ENCODE measurements around the gene NUP93.
"Not testable (repeated sequence)": the region's sequence is repeated elsewhere in the genome, so short reads cannot be mapped to it uniquely, and the experiment has no call there.

Gene NUP93

GRCh38 chr16:56880176-56880575 lies 150.2 kb downstream of the NUP93 start:
- H3K4me3 ChIP-seq (ENCODE audit: low read depth, low read length): no peak overlapping the region
- TF ChIP-seq, protein P1, sequence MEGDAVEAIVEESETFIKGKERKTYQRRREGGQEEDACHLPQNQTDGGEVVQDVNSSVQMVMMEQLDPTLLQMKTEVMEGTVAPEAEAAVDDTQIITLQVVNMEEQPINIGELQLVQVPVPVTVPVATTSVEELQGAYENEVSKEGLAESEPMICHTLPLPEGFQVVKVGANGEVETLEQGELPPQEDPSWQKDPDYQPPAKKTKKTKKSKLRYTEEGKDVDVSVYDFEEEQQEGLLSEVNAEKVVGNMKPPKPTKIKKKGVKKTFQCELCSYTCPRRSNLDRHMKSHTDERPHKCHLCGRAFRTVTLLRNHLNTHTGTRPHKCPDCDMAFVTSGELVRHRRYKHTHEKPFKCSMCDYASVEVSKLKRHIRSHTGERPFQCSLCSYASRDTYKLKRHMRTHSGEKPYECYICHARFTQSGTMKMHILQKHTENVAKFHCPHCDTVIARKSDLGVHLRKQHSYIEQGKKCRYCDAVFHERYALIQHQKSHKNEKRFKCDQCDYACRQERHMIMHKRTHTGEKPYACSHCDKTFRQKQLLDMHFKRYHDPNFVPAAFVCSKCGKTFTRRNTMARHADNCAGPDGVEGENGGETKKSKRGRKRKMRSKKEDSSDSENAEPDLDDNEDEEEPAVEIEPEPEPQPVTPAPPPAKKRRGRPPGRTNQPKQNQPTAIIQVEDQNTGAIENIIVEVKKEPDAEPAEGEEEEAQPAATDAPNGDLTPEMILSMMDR (IDR thresholded peaks at IDR 0.05; ENCODE audit: low read depth, low read length): no peak

- TF ChIP-seq, protein P1 (IDR thresholded peaks at IDR 0.05; ENCODE audit: low read depth, low read length): no peak
- no peak overlapping the region for H3K4me3 ChIP-seq (ENCODE audit: low read depth, low read length)
Observed at GRCh38 chr16:56880685-56881084, 150.8 kb downstream of the NUP93 start.

GRCh38 chr16:56882077-56882800 lies 152.3 kb downstream of the NUP93 start:
- TF ChIP-seq, protein P1 (IDR thresholded peaks at IDR 0.05; ENCODE audit: low read depth, low read length): no peak
- no peak overlapping the region for H3K4me3 ChIP-seq (ENCODE audit: low read depth, low read length)

DNA sequence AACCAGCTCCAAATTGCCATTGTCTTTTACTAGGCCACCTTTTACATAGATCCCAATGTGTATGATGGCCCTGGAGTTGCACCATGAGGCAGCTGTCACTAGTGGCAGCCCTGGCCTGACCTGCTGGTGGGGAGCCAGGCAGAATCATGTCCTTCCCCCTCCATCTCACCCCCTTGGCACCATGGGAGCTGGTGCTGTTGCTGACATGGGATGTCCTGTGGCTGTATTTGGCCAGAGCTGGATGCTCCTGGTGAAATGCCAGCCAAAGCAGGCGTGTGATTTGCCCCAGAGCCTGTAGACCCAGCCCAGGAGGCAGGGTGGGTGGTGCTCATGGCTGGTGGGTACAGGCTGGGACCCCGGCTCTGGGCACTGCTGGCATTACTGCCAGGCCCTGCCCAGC lies 153.7 kb downstream of the NUP93 start:
- TF ChIP-seq, protein P1 (IDR thresholded peaks at IDR 0.05; ENCODE audit: low read depth, low read length): no peak

GRCh38 chr16:56884026-56884582 lies 154.2 kb downstream of the NUP93 start:
- TF ChIP-seq, protein P1 (IDR thresholded peaks at IDR 0.05; ENCODE audit: low read depth, low read length): no peak
- H3K4me3 ChIP-seq (ENCODE audit: low read depth, low read length): no peak overlapping the region

More for the DNA sequence above, 153.7 kb downstream of the NUP93 start:
- H3K4me3 ChIP-seq (ENCODE audit: low read depth, low read length): no peak overlapping the region

DNA sequence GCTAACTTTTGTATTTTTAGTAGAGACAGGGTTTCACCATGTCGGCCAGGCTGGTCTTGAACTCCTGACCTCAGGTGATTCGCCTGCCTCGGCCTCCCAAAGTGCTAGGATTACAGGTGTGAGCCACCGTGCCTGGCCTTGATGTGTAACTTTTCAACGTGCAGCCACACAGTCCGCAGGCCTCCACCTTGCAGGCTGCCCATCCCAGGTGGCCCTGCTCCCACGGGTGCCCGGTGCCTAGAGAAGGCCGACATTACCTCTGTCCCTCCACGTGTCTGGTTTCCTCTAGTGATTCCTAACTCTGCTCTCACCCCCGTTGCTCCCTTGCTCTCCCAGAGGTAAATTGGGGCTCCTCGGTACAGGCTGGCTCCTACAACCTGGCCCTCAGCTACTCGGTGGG lies 155.0 kb downstream of the NUP93 start:
- H3K4me3 ChIP-seq (ENCODE audit: low read depth, low read length): not testable (repeated sequence)

DNA sequence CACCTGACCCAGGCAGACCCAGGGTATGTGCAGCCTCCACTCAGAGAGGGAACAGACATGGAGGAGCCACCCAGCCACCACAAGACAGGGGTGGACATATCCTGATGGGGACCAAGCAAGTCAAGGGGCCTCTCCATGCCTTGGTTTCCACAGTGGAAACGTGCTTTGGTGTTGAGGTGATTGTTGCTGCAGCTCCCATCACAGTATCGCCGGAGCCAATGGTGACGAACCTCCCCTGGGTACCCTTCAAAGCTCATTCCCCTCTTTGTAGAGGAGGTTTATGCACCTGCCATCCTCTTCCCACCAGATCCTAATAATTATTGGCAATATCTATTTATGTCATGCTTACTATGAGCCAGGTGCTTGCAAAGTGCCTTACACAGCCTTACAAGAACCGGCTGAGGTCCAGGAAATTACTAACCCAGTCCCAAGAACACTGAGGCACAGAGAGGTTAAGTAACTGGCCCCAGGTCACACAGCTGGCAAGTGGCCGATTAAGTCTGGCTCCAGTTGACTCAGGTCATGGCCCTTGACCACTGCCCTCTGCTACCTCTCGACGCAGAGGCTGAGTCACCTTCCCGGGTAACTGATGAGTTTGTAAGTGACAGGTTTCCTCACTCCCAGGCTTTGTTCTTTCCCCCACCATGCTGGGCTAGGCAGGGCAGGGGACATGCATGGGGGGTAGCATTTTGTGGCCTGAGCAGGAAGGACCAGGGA lies 155.7 kb downstream of the NUP93 start:
- no peak overlapping the region for H3K4me3 ChIP-seq (ENCODE audit: low read depth, low read length)
- TF ChIP-seq, protein P1 (IDR thresholded peaks at IDR 0.05; ENCODE audit: low read depth, low read length): no peak

Measured in WI38 (cell line).